ENCODE results near the gene BRD2. TPM values are rescaled to one million over a fixed set of nuclear protein-coding genes. Genes with fewer than 3 reads are reported as not detected.

Gene BRD2
- total RNA-seq, 2 experiments from 2014 or later, result 298 to 335 TPM

DNA sequence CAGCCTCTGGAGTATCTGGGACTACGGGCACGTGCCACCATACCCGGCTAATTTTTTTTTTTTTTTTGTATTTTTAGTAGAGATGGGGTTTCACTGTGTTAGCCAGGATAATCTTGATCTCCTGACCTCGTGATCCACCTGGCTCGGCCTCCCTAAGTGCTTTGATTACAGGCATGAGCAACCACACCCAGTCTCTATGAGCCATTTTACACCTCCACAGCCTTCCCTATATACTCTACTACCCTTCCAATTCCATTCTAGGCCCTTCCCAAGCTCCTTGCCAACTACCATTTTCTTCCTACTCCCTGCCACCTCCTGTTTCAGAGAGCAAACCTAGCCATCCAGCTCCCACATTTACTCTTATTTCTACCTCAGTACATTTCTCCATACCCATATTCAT lies 7.8 kb upstream of the BRD2 start:
- no peak overlapping the region for H3K27ac Mint-ChIP-seq
- H3K4me3 Mint-ChIP-seq, result no peak overlapping the region
- H3K9me3 Mint-ChIP-seq, result peaks cover 4% of the 10 kb centered on the region
- DNase-seq, result no peak
- H3K4me1 Mint-ChIP-seq, result peaks cover 59% of the 10 kb centered on the region
- H3K27me3 Mint-ChIP-seq, result no peaks in the 10 kb centered on the region
- H3K36me3 Mint-ChIP-seq, result peaks cover 33% of the 10 kb centered on the region

- Mint-ChIP-seq H3K27me3 (no peaks in the 10 kb centered on the region), H3K9me3 (peaks cover 4% of the 10 kb centered on the region), H3K4me3 (no peak overlapping the region), H3K4me1 (peaks cover 63% of the 10 kb centered on the region), H3K27ac (no peak overlapping the region), H3K36me3 (peaks cover 38% of the 10 kb centered on the region)
- no peak for DNase-seq
Observed at GRCh38 chr6:32962213-32962826, 6.1 kb upstream of the BRD2 start.

- DNase-seq, result no peak
- no peak overlapping the region for H3K27ac Mint-ChIP-seq
- H3K36me3 Mint-ChIP-seq, result peaks cover 41% of the 10 kb centered on the region
- H3K27me3 Mint-ChIP-seq, result no peaks in the 10 kb centered on the region
- H3K4me3 Mint-ChIP-seq, result no peak overlapping the region
- peaks cover 60% of the 10 kb centered on the region for H3K4me1 Mint-ChIP-seq
- peaks cover 4% of the 10 kb centered on the region for H3K9me3 Mint-ChIP-seq
Observed at GRCh38 chr6:32963866-32964265, 4.5 kb upstream of the BRD2 start.

GRCh38 chr6:32964776-32965175 lies 3.6 kb upstream of the BRD2 start:
- DNase-seq, result no peak
- H3K4me1 Mint-ChIP-seq, result peaks cover 57% of the 10 kb centered on the region
- no peak overlapping the region for H3K4me3 Mint-ChIP-seq
- peaks cover 46% of the 10 kb centered on the region for H3K36me3 Mint-ChIP-seq
- H3K27ac Mint-ChIP-seq, result no peak overlapping the region
- no peaks in the 10 kb centered on the region for H3K27me3 Mint-ChIP-seq
- peaks cover 4% of the 10 kb centered on the region for H3K9me3 Mint-ChIP-seq

DNA sequence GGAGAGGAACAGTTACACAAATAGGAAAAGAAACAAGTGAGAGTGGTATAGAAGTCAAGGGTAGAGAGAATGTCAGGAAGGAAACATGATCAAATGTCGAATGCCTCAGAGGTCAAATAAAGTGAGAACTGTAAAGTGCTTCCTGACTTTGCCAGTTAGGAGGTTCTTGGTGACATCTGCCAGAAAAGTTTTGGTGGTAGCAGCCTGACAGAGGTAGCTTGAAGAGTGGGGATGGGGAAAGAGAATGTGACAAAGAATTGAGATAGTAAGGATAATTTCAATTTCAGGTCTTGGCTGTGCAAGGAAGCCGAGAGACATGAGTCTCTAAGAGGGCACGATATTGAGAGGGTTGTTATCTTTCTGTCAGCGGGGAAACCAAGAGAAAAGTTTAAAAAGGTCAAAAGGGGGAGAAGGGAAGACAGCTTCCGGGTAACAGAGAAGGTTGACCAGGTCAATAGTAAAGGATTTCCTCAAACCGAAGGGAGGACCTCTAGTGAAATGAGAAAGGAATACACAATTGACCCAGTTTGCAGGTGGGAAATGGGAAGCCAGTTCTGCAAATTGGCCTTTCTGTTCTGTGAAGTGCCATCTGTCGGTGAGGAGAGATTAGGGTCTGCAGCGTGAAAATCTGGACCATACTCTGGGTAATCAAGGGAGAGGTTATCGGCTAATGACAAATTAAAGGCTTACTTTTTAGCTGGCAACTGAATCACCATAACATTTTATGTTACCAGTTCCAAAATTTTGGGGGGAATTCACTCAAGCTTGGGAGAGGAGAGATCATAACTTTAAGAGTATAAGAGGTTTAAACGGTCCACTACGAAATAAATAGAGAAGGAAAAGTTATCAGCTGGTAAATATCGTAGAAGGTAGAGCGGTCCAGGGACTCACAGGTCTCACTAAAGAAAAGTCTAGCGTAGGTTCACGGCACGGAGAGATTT lies 973 bp upstream of the BRD2 start:
- Mint-ChIP-seq H3K27ac (peak overlapping the region; percentile 98), H3K4me3 (peak overlapping the region; percentile 94), H3K36me3 (peaks cover 56% of the 10 kb centered on the region), H3K9me3 (no peaks in the 10 kb centered on the region), H3K27me3 (no peaks in the 10 kb centered on the region), H3K4me1 (peaks cover 40% of the 10 kb centered on the region)
- no peak for DNase-seq

- no peaks in the 10 kb centered on the region for H3K9me3 Mint-ChIP-seq
- peak; percentile 70 for DNase-seq
- peak overlapping the region; percentile 98 for H3K27ac Mint-ChIP-seq
- H3K27me3 Mint-ChIP-seq, result no peaks in the 10 kb centered on the region
- H3K4me1 Mint-ChIP-seq, result peaks cover 30% of the 10 kb centered on the region
- H3K4me3 Mint-ChIP-seq, result peak overlapping the region; percentile 94
- H3K36me3 Mint-ChIP-seq, result peaks cover 69% of the 10 kb centered on the region
Observed at GRCh38 chr6:32968867-32969684, 682 bp downstream of the BRD2 start.

DNA sequence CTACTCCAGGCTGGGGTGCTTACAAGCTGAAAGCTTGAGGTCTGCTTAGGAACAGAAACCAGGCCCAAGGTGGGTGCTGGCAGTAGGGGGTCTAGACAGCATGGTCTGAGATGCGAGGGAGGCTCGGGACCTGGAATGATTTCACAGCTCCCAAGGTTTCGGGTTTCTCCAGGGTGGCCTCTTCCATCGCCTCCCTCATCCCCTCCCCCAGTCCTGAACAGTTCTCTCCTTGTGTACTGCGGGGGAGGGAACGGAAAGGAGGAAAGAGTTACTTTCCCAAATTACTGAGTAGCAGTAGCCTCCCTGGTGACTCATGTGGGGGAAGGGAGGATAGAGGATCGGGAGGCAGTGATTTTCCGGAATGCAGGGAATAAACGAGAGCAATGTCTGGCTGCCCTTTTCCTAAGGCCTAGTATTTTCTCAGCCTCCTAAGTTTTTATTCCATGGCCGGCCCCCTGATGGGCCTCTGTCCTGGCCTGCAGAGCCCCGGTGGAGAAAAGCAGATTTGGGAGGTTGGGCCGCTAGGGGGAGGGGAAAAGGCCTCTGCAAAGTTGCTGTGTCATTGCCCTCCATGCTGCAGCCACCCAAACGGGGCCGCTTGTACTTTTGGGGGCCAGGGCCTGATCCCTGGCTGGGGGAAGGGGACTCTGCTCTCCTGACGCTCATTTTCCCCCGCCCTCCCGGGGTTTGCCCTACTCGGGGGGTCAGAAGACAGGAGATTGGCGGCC lies 1.5 kb downstream of the BRD2 start:
- Mint-ChIP-seq H3K4me1 (peaks cover 24% of the 10 kb centered on the region), H3K9me3 (no peaks in the 10 kb centered on the region), H3K4me3 (peak overlapping the region; percentile 94), H3K27me3 (no peaks in the 10 kb centered on the region), H3K27ac (peak overlapping the region; percentile 98), H3K36me3 (peaks cover 71% of the 10 kb centered on the region)
- DNase-seq, result peak; percentile 87

DNA sequence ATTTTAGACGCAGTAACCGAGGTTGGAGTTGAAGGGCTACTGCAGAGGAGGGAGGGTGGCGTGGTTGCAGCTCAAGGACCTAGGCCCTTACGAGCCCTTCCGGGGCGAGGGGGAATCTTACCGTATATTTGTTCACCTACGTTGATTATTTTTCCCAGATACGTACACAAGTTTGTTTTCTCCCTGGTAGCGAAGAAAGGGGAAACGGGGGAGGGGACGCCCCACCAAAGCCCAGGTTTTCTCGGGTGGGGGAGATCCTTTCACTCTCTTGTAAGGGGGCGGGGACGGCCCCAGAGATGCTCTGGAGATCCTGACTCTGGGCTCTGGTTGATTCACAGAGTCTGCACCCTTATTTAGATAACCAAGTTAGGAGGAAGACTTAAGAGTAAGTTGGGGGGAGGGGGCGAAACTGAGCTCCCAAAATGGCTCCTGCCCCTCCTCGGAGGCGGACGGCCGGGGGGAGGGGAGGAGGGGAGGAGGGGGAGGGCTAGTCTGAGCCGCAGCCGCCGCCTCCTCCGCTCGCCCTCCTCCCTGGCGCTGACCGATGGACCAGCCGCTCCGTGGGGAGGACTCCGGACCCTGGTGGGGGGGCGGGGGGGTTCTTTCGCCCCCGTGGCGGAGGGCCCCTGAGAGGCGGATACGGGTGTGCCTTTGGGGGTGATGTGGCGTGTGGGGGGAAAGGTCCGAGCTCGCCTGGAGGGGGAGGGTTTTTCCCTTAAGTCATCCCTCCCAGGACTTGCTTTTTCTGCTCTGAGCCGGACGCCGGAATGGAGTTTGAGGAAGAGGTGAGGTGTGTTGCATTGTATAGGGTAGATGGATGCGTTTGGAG lies 2.2 kb downstream of the BRD2 start:
- Mint-ChIP-seq H3K9me3 (no peaks in the 10 kb centered on the region), H3K36me3 (peaks cover 71% of the 10 kb centered on the region)

DNA sequence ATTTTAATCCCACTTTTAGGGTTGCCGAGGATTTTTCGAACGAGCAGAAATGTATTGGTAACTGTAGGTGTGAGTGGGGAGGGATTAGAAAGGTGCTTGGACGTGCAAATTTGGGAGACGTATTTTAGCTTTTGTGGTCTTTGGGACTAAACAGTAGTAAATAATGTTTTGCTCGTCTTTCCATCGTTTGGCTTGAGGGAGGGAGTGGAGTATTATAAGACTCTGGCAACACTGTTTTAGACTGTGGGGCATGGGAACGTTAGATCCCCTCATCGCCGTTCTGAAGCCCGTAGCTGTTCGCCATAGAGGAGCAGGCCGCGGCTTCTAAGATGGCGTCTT lies 2.8 kb downstream of the BRD2 start:
- Mint-ChIP-seq H3K9me3 (no peaks in the 10 kb centered on the region), H3K27me3 (no peaks in the 10 kb centered on the region), H3K27ac (peak overlapping the region; percentile 98), H3K36me3 (peaks cover 72% of the 10 kb centered on the region), H3K4me3 (peak overlapping the region; percentile 94), H3K4me1 (peaks cover 22% of the 10 kb centered on the region)
- no peak for DNase-seq

More for the DNA sequence above, 2.2 kb downstream of the BRD2 start:
- peak overlapping the region; percentile 98 for H3K27ac Mint-ChIP-seq
- peak; percentile 79 for DNase-seq
- peak overlapping the region; percentile 94 for H3K4me3 Mint-ChIP-seq
- H3K27me3 Mint-ChIP-seq, result no peaks in the 10 kb centered on the region
- H3K4me1 Mint-ChIP-seq, result peaks cover 22% of the 10 kb centered on the region

DNA sequence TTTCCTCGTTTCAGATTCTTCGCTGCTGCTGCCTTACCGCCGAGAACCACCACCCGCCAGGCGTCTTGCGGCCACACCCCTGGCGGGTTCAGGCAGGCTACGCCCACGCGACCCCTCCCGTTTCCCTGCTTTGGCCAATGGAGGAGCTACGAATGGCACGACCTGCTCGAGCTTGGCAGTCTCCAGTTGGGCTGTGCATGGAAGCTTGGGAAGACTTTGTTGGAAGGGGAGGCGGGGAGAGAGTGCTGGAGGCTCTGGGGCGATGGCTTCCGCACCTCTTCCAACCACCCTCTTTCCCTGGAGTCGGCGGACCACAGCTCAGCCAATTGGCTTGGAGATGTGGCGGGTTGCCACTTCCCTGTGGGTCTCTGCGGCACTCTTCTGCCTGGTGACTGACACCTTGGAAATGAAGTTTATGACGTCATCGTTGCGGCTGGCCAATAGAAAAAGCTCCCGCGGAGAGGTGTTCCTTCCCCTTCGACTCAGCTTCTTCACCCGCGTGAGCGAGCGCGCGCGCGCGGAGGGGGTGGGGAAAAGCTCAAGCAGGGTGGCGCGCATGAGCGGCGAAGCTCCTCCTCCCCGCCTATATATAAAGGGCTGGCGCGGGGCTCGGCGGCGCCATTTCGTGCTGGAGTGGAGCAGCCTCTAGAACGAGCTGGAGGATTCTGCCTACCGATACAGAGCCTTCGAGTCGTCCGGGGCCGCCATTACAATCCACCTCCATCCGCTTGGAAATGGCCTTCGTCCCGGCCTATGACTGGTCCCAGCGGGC lies 3.4 kb downstream of the BRD2 start:
- H3K4me3 Mint-ChIP-seq, result peak overlapping the region; percentile 94
- peak overlapping the region; percentile 98 for H3K27ac Mint-ChIP-seq
- peak; percentile 97 for DNase-seq
- H3K4me1 Mint-ChIP-seq, result peaks cover 23% of the 10 kb centered on the region
- no peaks in the 10 kb centered on the region for H3K27me3 Mint-ChIP-seq
- H3K9me3 Mint-ChIP-seq, result no peaks in the 10 kb centered on the region
- peaks cover 78% of the 10 kb centered on the region for H3K36me3 Mint-ChIP-seq

DNA sequence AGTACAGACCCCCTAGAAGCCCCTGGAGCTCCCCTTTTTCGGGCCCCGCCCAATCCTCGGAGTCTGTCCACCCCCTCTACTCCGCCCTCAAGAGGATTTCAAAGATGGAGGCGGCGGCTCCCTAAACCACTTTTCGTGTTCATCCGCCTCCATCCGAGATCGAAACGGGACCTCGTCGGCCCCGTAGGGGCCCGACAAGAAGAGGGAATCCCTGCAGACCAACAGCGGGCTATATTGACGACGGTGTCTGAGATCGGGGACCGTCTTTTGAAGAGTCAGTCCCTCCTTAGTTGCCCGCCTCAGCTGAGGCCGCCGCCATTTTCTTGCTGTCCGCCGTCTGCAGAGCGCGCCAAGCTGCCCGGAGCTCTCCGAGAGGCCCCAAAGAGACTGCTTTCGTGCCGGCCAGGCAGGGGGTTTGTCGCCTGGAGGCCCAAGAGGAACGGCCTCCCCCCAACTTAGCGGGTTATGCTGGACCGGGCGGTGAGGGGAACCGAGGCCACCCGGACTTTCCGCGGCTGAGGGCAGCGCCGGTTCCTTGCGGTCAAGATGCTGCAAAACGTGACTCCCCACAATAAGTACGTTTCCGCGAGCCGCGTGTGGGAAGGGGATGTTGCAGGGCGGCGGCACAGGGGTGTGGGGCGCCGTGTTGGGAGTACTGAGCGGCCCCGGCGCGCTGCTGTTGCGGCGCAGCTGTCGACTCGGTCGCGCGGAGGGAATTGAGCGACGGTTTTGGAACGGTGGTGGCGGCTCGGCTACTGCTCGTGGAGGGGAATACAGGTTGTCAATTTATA lies 4.2 kb downstream of the BRD2 start:
- H3K27ac Mint-ChIP-seq, result peak overlapping the region; percentile 98
- H3K4me3 Mint-ChIP-seq, result peak overlapping the region; percentile 94
- no peaks in the 10 kb centered on the region for H3K27me3 Mint-ChIP-seq
- peaks cover 22% of the 10 kb centered on the region for H3K4me1 Mint-ChIP-seq
- peak; percentile 54 for DNase-seq
- H3K9me3 Mint-ChIP-seq, result no peaks in the 10 kb centered on the region
- H3K36me3 Mint-ChIP-seq, result peaks cover 84% of the 10 kb centered on the region

- Mint-ChIP-seq H3K36me3 (peaks cover 90% of the 10 kb centered on the region), H3K4me1 (peaks cover 24% of the 10 kb centered on the region), H3K27ac (peak overlapping the region; percentile 98), H3K27me3 (no peaks in the 10 kb centered on the region), H3K9me3 (no peaks in the 10 kb centered on the region), H3K4me3 (peak overlapping the region; percentile 94)
- DNase-seq, result peak; percentile 63
Observed at GRCh38 chr6:32973144-32974015, 5.0 kb downstream of the BRD2 start.

Data from activated naive CD8-positive, alpha-beta T cell treated with anti-CD3 and anti-CD28 coated beads for 36 hours (primary cell).